HepG2 (cell line): ENCODE results near the gene ZNF22. TPM values are rescaled to one million over a fixed set of nuclear protein-coding genes. Genes with fewer than 3 reads are reported as not detected.

Source experiments
- CBX5 ChIP-seq: sonication (generic); formaldehyde crosslinking; IDR thresholded peaks from 2 replicates; pipeline ENCODE4 v1.4.0; 2020; ENCODE audit warnings: missing genetic modification reagents, borderline replicate concordance
- FOXK1 ChIP-seq: sonication (generic); formaldehyde crosslinking; IDR thresholded peaks from 2 replicates; pipeline ENCODE4 v1.4.0; 2020; ENCODE audit warnings: low read depth, missing genetic modification reagents, borderline replicate concordance
- KDM3A ChIP-seq: IDR thresholded peaks from 2 replicates; pipeline ENCODE4 v1.6.1; 2018; ENCODE audit warnings: low read depth, missing compliant biosample characterization
- NFIB ChIP-seq: sonication (generic); formaldehyde crosslinking; IDR thresholded peaks from 2 replicates; pipeline ENCODE4 v1.9.0; 2021; ENCODE audit warnings: missing genetic modification reagents, mild to moderate bottlenecking, borderline replicate concordance
- POLR2AphosphoS2 ChIP-seq: IDR thresholded peaks from 2 replicates; pipeline ENCODE4 v1.6.1; 2011; ENCODE audit warnings: low read depth, low read length, improper control_type of control experiment
- PRPF4 ChIP-seq: fragments of 200-400 bp; formaldehyde crosslinking; IDR thresholded peaks from 2 replicates; pipeline ENCODE4 v1.6.1; 2016; ENCODE audit warnings: low read length, low read depth; ENCODE audit not compliant: poor library complexity, severe bottlenecking
- RORA ChIP-seq: sonication (generic); formaldehyde crosslinking; IDR thresholded peaks from 2 replicates; pipeline ENCODE4 v1.5.0; 2020; ENCODE audit warnings: mild to moderate bottlenecking, missing genetic modification reagents, moderate library complexity
- TEAD2 ChIP-seq: sonication (generic); formaldehyde crosslinking; IDR thresholded peaks from 2 replicates; pipeline ENCODE4 v1.9.0; 2021; ENCODE audit warnings: missing genetic modification reagents
- ZNF354B ChIP-seq: sonication (generic); formaldehyde crosslinking; IDR thresholded peaks from 2 replicates; pipeline ENCODE4 v1.8.0; 2022; ENCODE audit warnings: mild to moderate bottlenecking, missing genetic modification reagents
- ZNF737 ChIP-seq: sonication (generic); formaldehyde crosslinking; IDR thresholded peaks from 2 replicates; pipeline ENCODE4 v1.5.0; 2020; ENCODE audit warnings: missing genetic modification reagents, mild to moderate bottlenecking, borderline replicate concordance
- polyA plus RNA-seq, 8 experiments: library from polyadenylated mRNA; depleted of rRNA in 3 of 8; stranded (reverse) in 7 of 8; unstranded in 1 of 8; fragments of >200 nt; fragmentation: Illumina TruSeq in 4 of 8; extraction: Trizol in 4 of 8; gene quantifications; 2 replicates each; pipeline versions ENCODE4 v1.2.1 to v1.2.3, GENCODE V29; 2011 to 2016; ENCODE audit warnings: low read depth in 4 of 8, missing spikeins in 1 of 8, mixed read lengths in 1 of 8; ENCODE audit not compliant: insufficient read depth in 1 of 8
- total RNA-seq, 5 experiments: library from RNA; depleted of rRNA; stranded (reverse); fragments of >200 nt; fragmentation: Illumina TruSeq; extraction: Trizol; gene quantifications; 2 replicates each; pipeline ENCODE4 v1.2.3, GENCODE V29; 2016; ENCODE audit warnings: low read depth in 1 of 5
- TF ChIP-seq, protein P1 (sequence below): fragments of 450-650 bp; IDR thresholded peaks from 2 replicates; pipeline ENCODE4 v1.6.1; 2017
- TF ChIP-seq, protein P2 (sequence below): sonication (generic); formaldehyde crosslinking; IDR thresholded peaks from 2 replicates; pipeline ENCODE4 v1.8.0; 2022; ENCODE audit warnings: mild to moderate bottlenecking, missing genetic modification reagents, moderate library complexity
- TF ChIP-seq, protein P3 (sequence below): sonication (generic); formaldehyde crosslinking; IDR thresholded peaks from 2 replicates; pipeline ENCODE4 v1.5.1; 2020; ENCODE audit warnings: missing genetic modification reagents, mild to moderate bottlenecking, borderline replicate concordance
- TF ChIP-seq, protein P4 (sequence below): sonication (generic); formaldehyde crosslinking; IDR thresholded peaks from 2 replicates; pipeline ENCODE4 v1.4.0; 2020; ENCODE audit warnings: missing genetic modification reagents
- TF ChIP-seq, protein P5 (sequence below): sonication (generic); formaldehyde crosslinking; IDR thresholded peaks from 2 replicates; pipeline ENCODE4 v1.4.0; 2020; ENCODE audit warnings: missing genetic modification reagents, borderline replicate concordance
- TF ChIP-seq, protein P6 (sequence below): sonication (generic); formaldehyde crosslinking; IDR thresholded peaks from 2 replicates; pipeline ENCODE4 v1.4.0; 2020; ENCODE audit warnings: missing genetic modification reagents, borderline replicate concordance

The ZNF22 gene
- total and polyA plus RNA-seq, 2 of the 13 experiments (the other 11 are each of a cell fraction or from before 2014, with no cell fraction given) = 0.40 to 1.3 TPM

DNA sequence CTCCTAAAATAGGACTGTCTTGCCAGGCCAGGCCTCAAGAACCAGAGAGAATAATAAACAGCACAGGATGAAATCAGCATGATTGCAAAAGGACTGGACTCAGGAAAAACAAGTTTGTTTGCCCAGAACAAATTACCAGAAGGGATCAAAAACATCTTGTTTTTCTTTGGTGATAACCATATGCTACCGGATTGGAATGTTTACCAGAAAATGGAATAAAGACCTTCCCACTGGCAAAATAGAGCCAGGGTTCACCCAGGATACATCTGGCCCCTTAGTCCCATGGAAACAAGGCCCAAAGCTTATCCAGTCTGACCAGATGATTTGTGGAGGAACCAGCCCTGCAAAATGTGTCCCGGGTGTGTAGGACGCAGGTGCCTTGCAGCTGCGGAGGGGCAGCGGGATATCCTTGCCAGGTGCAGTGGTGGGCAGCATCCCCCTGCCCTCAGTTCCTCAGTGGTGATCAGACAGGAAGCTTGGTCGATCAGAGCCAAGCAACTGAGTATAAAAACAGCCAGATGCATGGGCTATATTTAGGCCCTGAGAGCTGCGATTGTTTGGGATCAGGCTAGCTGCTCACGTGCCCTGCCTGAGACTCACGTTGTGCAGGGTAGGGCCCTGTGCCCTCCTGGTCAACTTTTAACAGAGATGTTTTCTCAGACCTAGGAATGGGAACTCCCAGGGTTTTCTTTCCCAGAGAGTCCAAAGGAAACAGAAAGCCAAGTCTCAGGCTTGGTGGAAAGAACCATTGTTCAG is 4.6 kb upstream of the ZNF22 start (continued):
- TF ChIP-seq, protein P1, sequence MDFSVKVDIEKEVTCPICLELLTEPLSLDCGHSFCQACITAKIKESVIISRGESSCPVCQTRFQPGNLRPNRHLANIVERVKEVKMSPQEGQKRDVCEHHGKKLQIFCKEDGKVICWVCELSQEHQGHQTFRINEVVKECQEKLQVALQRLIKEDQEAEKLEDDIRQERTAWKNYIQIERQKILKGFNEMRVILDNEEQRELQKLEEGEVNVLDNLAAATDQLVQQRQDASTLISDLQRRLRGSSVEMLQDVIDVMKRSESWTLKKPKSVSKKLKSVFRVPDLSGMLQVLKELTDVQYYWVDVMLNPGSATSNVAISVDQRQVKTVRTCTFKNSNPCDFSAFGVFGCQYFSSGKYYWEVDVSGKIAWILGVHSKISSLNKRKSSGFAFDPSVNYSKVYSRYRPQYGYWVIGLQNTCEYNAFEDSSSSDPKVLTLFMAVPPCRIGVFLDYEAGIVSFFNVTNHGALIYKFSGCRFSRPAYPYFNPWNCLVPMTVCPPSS = no peak
- TF ChIP-seq ZNF737 (CRISPR knock-in tag) = no peak
- TF ChIP-seq PRPF4 = no peak
- TF ChIP-seq, protein P2, sequence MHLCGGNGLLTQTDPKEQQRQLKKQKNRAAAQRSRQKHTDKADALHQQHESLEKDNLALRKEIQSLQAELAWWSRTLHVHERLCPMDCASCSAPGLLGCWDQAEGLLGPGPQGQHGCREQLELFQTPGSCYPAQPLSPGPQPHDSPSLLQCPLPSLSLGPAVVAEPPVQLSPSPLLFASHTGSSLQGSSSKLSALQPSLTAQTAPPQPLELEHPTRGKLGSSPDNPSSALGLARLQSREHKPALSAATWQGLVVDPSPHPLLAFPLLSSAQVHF (CRISPR knock-in tag) = no peak
- 0 out of 2 replicates have a peak, but pooled peaks have one; percentile 43 for TF ChIP-seq CBX5 (CRISPR knock-in tag)
- TF ChIP-seq KDM3A (CRISPR knock-in tag) = 0 out of 2 replicates have a peak, but pooled peaks have one; percentile 45
- no peak for TF ChIP-seq TEAD2
- no peak for TF ChIP-seq POLR2AphosphoS2
- no peak for TF ChIP-seq RORA (CRISPR knock-in tag)
- TF ChIP-seq NFIB (CRISPR knock-in tag) = no peak
- TF ChIP-seq, protein P3, sequence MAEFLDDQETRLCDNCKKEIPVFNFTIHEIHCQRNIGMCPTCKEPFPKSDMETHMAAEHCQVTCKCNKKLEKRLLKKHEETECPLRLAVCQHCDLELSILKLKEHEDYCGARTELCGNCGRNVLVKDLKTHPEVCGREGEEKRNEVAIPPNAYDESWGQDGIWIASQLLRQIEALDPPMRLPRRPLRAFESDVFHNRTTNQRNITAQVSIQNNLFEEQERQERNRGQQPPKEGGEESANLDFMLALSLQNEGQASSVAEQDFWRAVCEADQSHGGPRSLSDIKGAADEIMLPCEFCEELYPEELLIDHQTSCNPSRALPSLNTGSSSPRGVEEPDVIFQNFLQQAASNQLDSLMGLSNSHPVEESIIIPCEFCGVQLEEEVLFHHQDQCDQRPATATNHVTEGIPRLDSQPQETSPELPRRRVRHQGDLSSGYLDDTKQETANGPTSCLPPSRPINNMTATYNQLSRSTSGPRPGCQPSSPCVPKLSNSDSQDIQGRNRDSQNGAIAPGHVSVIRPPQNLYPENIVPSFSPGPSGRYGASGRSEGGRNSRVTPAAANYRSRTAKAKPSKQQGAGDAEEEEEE (CRISPR knock-in tag) = no peak
- TF ChIP-seq, protein P4, sequence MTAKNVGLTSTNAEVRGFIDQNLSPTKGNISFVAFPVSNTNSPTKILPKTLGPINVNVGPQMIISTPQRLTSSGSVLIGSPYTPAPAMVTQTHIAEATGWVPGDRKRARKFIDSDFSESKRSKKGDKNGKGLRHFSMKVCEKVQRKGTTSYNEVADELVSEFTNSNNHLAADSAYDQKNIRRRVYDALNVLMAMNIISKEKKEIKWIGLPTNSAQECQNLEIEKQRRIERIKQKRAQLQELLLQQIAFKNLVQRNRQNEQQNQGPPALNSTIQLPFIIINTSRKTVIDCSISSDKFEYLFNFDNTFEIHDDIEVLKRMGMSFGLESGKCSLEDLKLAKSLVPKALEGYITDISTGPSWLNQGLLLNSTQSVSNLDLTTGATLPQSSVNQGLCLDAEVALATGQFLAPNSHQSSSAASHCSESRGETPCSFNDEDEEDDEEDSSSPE (CRISPR knock-in tag) = no peak
- TF ChIP-seq, protein P5, sequence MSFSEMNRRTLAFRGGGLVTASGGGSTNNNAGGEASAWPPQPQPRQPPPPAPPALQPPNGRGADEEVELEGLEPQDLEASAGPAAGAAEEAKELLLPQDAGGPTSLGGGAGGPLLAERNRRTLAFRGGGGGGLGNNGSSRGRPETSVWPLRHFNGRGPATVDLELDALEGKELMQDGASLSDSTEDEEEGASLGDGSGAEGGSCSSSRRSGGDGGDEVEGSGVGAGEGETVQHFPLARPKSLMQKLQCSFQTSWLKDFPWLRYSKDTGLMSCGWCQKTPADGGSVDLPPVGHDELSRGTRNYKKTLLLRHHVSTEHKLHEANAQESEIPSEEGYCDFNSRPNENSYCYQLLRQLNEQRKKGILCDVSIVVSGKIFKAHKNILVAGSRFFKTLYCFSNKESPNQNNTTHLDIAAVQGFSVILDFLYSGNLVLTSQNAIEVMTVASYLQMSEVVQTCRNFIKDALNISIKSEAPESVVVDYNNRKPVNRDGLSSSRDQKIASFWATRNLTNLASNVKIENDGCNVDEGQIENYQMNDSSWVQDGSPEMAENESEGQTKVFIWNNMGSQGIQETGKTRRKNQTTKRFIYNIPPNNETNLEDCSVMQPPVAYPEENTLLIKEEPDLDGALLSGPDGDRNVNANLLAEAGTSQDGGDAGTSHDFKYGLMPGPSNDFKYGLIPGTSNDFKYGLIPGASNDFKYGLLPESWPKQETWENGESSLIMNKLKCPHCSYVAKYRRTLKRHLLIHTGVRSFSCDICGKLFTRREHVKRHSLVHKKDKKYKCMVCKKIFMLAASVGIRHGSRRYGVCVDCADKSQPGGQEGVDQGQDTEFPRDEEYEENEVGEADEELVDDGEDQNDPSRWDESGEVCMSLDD (CRISPR knock-in tag) = no peak
- peak; percentile 90 for TF ChIP-seq FOXK1 (CRISPR knock-in tag)
- TF ChIP-seq, protein P6, sequence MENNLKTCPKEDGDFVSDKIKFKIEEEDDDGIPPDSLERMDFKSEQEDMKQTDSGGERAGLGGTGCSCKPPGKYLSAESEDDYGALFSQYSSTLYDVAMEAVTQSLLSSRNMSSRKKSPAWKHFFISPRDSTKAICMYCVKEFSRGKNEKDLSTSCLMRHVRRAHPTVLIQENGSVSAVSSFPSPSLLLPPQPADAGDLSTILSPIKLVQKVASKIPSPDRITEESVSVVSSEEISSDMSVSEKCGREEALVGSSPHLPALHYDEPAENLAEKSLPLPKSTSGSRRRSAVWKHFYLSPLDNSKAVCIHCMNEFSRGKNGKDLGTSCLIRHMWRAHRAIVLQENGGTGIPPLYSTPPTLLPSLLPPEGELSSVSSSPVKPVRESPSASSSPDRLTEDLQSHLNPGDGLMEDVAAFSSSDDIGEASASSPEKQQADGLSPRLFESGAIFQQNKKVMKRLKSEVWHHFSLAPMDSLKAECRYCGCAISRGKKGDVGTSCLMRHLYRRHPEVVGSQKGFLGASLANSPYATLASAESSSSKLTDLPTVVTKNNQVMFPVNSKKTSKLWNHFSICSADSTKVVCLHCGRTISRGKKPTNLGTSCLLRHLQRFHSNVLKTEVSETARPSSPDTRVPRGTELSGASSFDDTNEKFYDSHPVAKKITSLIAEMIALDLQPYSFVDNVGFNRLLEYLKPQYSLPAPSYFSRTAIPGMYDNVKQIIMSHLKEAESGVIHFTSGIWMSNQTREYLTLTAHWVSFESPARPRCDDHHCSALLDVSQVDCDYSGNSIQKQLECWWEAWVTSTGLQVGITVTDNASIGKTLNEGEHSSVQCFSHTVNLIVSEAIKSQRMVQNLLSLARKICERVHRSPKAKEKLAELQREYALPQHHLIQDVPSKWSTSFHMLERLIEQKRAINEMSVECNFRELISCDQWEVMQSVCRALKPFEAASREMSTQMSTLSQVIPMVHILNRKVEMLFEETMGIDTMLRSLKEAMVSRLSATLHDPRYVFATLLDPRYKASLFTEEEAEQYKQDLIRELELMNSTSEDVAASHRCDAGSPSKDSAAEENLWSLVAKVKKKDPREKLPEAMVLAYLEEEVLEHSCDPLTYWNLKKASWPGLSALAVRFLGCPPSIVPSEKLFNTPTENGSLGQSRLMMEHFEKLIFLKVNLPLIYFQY (CRISPR knock-in tag) = peak; percentile 73; the same call in 1 of the 2 replicates
- 0 out of 2 replicates have a peak, but pooled peaks have one; percentile 70 for TF ChIP-seq ZNF354B (CRISPR knock-in tag)
